ENCODE results near the gene UNC13B. TPM values are rescaled to one million over a fixed set of nuclear protein-coding genes. Genes with fewer than 3 reads are reported as not detected.

UNC13B gene
- total RNA-seq, 4 donors from 2014 or later: 28.0 to 39.3 (median 34.3) TPM

DNA sequence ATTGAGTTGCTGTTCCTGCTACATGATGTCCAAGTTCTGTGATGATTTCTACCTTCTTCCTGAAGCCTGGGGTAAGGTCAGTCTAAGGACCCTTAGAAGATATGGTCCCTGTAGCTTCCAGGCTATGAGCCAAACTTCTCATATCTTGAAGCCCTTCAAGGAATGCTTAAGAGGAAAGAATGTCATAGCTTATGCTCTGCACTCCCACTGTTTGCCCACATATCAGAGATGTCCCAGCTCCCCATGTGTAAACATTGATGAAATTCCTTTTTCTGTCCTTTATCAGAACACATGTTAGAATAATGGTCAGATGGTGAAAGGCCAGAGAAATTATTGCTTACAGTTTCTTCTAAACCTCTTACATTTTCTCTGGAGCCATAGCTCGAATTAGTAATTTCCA, 286.7 kb downstream of the UNC13B start:
- Histone ChIP-seq H3K4me3 (no peak overlapping the region), H3K4me1 (no peaks in the 10 kb centered on the region), H3K27ac (no peak overlapping the region), H3K27me3 (no peaks in the 10 kb centered on the region), H3K36me3 (no peaks in the 10 kb centered on the region), H3K9me3 (no peaks in the 10 kb centered on the region)
- TF ChIP-seq POLR2A (IDR thresholded peaks at IDR 0.05): no peak
- TF ChIP-seq EP300 (IDR thresholded peaks at IDR 0.05): no peak
- TF ChIP-seq CTCF (IDR thresholded peaks at IDR 0.05): no peak
- DNase-seq (ENCODE audit: low spot score in 2 of 2): no peak
- 62 to 65% methylated on average over 1 of the region's 1 CpG for WGBS, 2 donors

- no peak overlapping the region for H3K4me3 ChIP-seq
- TF ChIP-seq EP300 (IDR thresholded peaks at IDR 0.05) (no peak), CTCF (IDR thresholded peaks at IDR 0.05) (no peak), POLR2A (IDR thresholded peaks at IDR 0.05) (no peak)
- no peak overlapping the region for H3K27ac ChIP-seq
- WGBS, 2 donors: 62 to 92% methylated on average over 2 of the region's 2 CpGs
- H3K9me3 ChIP-seq: peaks cover 0 to 9% (median 0%) of the 10 kb centered on the region in 4 donors
- no peaks in the 10 kb centered on the region for H3K36me3 ChIP-seq
- no peak for DNase-seq (ENCODE audit: low spot score in 2 of 2)
- H3K27me3 ChIP-seq: no peaks in the 10 kb centered on the region
- H3K4me1 ChIP-seq: no peaks in the 10 kb centered on the region
Measured at GRCh38 chr9:35452481-35452880, 290.7 kb downstream of the UNC13B start.

DNA sequence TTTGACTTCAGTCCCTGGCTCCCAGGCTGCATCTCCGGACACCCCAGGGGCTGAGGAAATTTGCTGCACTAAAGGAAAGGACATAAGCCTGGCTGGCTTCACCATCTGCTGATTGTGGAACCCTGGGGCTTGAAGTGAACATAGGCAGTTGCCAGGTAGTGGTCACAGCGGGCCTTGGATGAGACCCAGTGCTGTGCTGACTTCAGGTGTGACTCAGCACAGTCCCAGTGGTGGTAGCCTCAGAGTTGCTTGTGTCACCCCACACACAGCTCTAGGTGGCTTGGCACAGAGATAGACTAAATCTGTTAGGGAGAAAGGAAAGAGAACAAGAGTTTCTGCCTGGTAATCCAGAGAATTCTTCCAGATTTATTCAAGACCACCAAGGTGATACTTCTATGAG, 292.0 kb downstream of the UNC13B start:
- Histone ChIP-seq H3K36me3 (no peaks in the 10 kb centered on the region), H3K9me3 (peaks cover 0 to 9% (median 0%) of the 10 kb centered on the region in 4 donors), H3K27ac (no peak overlapping the region), H3K4me1 (no peaks in the 10 kb centered on the region), H3K27me3 (no peaks in the 10 kb centered on the region), H3K4me3 (no peak overlapping the region)
- 86 to 93% methylated on average over 2 of the region's 2 CpGs for WGBS, 2 donors
- TF ChIP-seq EP300 (IDR thresholded peaks at IDR 0.05) (no peak), POLR2A (IDR thresholded peaks at IDR 0.05) (no peak), CTCF (IDR thresholded peaks at IDR 0.05) (no peak)
- DNase-seq (ENCODE audit: low spot score in 2 of 2): no peak

Other genes starting within 250 kb of the UNC13B start
- gene PHF24, start 203.7 kb upstream of the UNC13B start, total RNA-seq: 1 to 10 TPM in 1 of 4 donors, under 1 TPM in 3; 0.21 to 1.2 (median 0.63) TPM
- 10 to 100 TPM in 1 of 4 donors, 1 to 10 TPM in 3; 4.5 to 11.2 (median 9.0) TPM for gene DNAJB5, start 172.3 kb upstream of the UNC13B start, total RNA-seq
- gene VCP, start 89.4 kb upstream of the UNC13B start, total RNA-seq: 100 to 1,000 TPM; 134 to 190 (median 149) TPM
- gene FANCG, start 82.1 kb upstream of the UNC13B start, total RNA-seq: 10 to 100 TPM; 14.4 to 30.8 (median 20.8) TPM
- 10 to 100 TPM; 16.1 to 23.2 (median 18.7) TPM for gene PIGO, start 65.4 kb upstream of the UNC13B start, total RNA-seq
- 10 to 100 TPM; 67.2 to 97.7 (median 93.7) TPM for gene STOML2, start 58.9 kb upstream of the UNC13B start, total RNA-seq
- 10 to 100 TPM; 13.3 to 19.5 (median 14.7) TPM for gene ATOSB, start 46.1 kb upstream of the UNC13B start, total RNA-seq